ENCODE results near the gene CRACR2B. TPM values are rescaled to one million over a fixed set of nuclear protein-coding genes. Genes with fewer than 3 reads are reported as not detected.

Gene CRACR2B
- total and polyA plus RNA-seq, 2 of the 13 experiments (the other 11 are each of a cell fraction or from before 2014, with no cell fraction given): 14.9 to 21.0 TPM

- no peak for TF ChIP-seq RFXAP (CRISPR knock-in tag; IDR thresholded peaks at IDR 0.05; ENCODE audit: borderline replicate concordance)
- no peak for TF ChIP-seq ZNF460 (CRISPR knock-in tag; IDR thresholded peaks at IDR 0.05; ENCODE audit: borderline replicate concordance)
- TF ChIP-seq E2F2 (CRISPR knock-in tag; IDR thresholded peaks at IDR 0.05; ENCODE audit: borderline replicate concordance): no peak
- TF ChIP-seq YEATS2 (CRISPR knock-in tag; IDR thresholded peaks at IDR 0.05; ENCODE audit: borderline replicate concordance): peak; percentile 74; the same call in 1 of the 2 replicates
- TF ChIP-seq ERF (CRISPR knock-in tag; IDR thresholded peaks at IDR 0.05): no peak
- no peak for TF ChIP-seq MAFK (conservative IDR thresholded peaks at IDR 0.05 in 1 of 2, IDR thresholded peaks at IDR 0.05 in 1 of 2; ENCODE audit: low read length in 2 of 2)
- peak; percentile 91 for TF ChIP-seq ETV5 (CRISPR knock-in tag; IDR thresholded peaks at IDR 0.05; ENCODE audit: borderline replicate concordance)
- TF ChIP-seq MED1 (CRISPR knock-in tag; IDR thresholded peaks at IDR 0.05): peak; percentile 74
- TF ChIP-seq ZBTB42 (CRISPR knock-in tag; IDR thresholded peaks at IDR 0.05): no peak
- no peak; the same call in 1 of the 2 replicates for TF ChIP-seq NFKB2 (CRISPR knock-in tag; IDR thresholded peaks at IDR 0.05; ENCODE audit: borderline replicate concordance)
- no peak for TF ChIP-seq ZNF225 (CRISPR knock-in tag; IDR thresholded peaks at IDR 0.05)
- TF ChIP-seq BATF2 (CRISPR knock-in tag; IDR thresholded peaks at IDR 0.05): peak; percentile 62; the same call in 1 of the 2 replicates
- TF ChIP-seq POLR2AphosphoS5 (IDR thresholded peaks at IDR 0.05; ENCODE audit: low read depth, low read length): peak; percentile 49
- no peak for TF ChIP-seq ZNF251 (CRISPR knock-in tag; IDR thresholded peaks at IDR 0.05)
- TF ChIP-seq, protein P1, sequence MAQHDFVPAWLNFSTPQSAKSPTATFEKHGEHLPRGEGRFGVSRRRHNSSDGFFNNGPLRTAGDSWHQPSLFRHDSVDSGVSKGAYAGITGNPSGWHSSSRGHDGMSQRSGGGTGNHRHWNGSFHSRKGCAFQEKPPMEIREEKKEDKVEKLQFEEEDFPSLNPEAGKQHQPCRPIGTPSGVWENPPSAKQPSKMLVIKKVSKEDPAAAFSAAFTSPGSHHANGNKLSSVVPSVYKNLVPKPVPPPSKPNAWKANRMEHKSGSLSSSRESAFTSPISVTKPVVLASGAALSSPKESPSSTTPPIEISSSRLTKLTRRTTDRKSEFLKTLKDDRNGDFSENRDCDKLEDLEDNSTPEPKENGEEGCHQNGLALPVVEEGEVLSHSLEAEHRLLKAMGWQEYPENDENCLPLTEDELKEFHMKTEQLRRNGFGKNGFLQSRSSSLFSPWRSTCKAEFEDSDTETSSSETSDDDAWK (CRISPR knock-in tag; IDR thresholded peaks at IDR 0.05): no peak
- 0 out of 2 replicates have a peak, but pooled peaks have one; percentile 71 for TF ChIP-seq ZNF891 (CRISPR knock-in tag; IDR thresholded peaks at IDR 0.05)
- TF ChIP-seq CAMTA2 (CRISPR knock-in tag; IDR thresholded peaks at IDR 0.05; ENCODE audit: borderline replicate concordance): no peak
- TF ChIP-seq, protein P2, sequence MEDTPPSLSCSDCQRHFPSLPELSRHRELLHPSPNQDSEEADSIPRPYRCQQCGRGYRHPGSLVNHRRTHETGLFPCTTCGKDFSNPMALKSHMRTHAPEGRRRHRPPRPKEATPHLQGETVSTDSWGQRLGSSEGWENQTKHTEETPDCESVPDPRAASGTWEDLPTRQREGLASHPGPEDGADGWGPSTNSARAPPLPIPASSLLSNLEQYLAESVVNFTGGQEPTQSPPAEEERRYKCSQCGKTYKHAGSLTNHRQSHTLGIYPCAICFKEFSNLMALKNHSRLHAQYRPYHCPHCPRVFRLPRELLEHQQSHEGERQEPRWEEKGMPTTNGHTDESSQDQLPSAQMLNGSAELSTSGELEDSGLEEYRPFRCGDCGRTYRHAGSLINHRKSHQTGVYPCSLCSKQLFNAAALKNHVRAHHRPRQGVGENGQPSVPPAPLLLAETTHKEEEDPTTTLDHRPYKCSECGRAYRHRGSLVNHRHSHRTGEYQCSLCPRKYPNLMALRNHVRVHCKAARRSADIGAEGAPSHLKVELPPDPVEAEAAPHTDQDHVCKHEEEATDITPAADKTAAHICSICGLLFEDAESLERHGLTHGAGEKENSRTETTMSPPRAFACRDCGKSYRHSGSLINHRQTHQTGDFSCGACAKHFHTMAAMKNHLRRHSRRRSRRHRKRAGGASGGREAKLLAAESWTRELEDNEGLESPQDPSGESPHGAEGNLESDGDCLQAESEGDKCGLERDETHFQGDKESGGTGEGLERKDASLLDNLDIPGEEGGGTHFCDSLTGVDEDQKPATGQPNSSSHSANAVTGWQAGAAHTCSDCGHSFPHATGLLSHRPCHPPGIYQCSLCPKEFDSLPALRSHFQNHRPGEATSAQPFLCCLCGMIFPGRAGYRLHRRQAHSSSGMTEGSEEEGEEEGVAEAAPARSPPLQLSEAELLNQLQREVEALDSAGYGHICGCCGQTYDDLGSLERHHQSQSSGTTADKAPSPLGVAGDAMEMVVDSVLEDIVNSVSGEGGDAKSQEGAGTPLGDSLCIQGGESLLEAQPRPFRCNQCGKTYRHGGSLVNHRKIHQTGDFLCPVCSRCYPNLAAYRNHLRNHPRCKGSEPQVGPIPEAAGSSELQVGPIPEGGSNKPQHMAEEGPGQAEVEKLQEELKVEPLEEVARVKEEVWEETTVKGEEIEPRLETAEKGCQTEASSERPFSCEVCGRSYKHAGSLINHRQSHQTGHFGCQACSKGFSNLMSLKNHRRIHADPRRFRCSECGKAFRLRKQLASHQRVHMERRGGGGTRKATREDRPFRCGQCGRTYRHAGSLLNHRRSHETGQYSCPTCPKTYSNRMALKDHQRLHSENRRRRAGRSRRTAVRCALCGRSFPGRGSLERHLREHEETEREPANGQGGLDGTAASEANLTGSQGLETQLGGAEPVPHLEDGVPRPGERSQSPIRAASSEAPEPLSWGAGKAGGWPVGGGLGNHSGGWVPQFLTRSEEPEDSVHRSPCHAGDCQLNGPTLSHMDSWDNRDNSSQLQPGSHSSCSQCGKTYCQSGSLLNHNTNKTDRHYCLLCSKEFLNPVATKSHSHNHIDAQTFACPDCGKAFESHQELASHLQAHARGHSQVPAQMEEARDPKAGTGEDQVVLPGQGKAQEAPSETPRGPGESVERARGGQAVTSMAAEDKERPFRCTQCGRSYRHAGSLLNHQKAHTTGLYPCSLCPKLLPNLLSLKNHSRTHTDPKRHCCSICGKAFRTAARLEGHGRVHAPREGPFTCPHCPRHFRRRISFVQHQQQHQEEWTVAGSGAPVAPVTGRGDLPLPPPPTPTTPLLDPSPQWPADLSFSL (CRISPR knock-in tag; IDR thresholded peaks at IDR 0.05): no peak
- no peak for TF ChIP-seq HHEX (CRISPR knock-in tag; IDR thresholded peaks at IDR 0.05)
- no peak for TF ChIP-seq ZBTB1 (CRISPR knock-in tag; IDR thresholded peaks at IDR 0.05; ENCODE audit: borderline replicate concordance)
These were observed 16.3 kb downstream of the CRACR2B start (continued) for GRCh38 chr11:843818-844692.

Measured in HepG2 (cell line).